Skeletal muscle satellite cell (primary cell): ENCODE data around the gene OR51V1.
"Not testable (repeated sequence)": the region's sequence is repeated elsewhere in the genome, so short reads cannot be mapped to it uniquely, and the experiment has no call there.

Experiments used
- H3K27me3 ChIP-seq: 2 replicates; pipeline ENCODE4 v1.7.0; 2013; ENCODE audit warnings: low read length; ENCODE audit not compliant: control insufficient read depth, insufficient read depth
- H3K36me3 ChIP-seq: 2 replicates; pipeline ENCODE4 v1.7.0; 2013; ENCODE audit warnings: mild to moderate bottlenecking, control low read depth, low read length; ENCODE audit not compliant: insufficient read depth
- H3K4me1 ChIP-seq: 2 replicates; pipeline ENCODE4 v1.7.0; 2013; ENCODE audit warnings: low read length; ENCODE audit not compliant: control insufficient read depth, insufficient read depth
- H3K4me2 ChIP-seq: 2 replicates; pipeline ENCODE4 v1.7.0; 2013; ENCODE audit warnings: mild to moderate bottlenecking, low read length
- H3K4me3 ChIP-seq: 2 replicates; pipeline ENCODE4 v1.7.0; 2013; ENCODE audit warnings: low read length
- H3K9ac ChIP-seq: 2 replicates; pipeline ENCODE4 v1.7.0; 2013; ENCODE audit warnings: mild to moderate bottlenecking, low read depth, low read length, moderate library complexity
- H3K9me3 ChIP-seq: replicated peaks from 2 replicates; pipeline ENCODE4 v1.7.0; 2013; ENCODE audit warnings: mild to moderate bottlenecking, control low read depth, low read length

The OR51V1 gene

GRCh38 chr11:5161045-5161444 is 39.4 kb downstream of the OR51V1 start:
- H3K36me3 ChIP-seq, H3K4me1 ChIP-seq, H3K4me3 ChIP-seq, H3K9me3 ChIP-seq, H3K27me3 ChIP-seq, H3K9ac ChIP-seq, H3K4me2 ChIP-seq: not testable (repeated sequence)

- not testable (repeated sequence) for H3K9ac ChIP-seq, H3K4me2 ChIP-seq, H3K36me3 ChIP-seq, H3K4me3 ChIP-seq, H3K9me3 ChIP-seq, H3K27me3 ChIP-seq, H3K4me1 ChIP-seq
Observed at GRCh38 chr11:5160217-5160616, 40.3 kb downstream of the OR51V1 start.

GRCh38 chr11:5159806-5160205 is 40.7 kb downstream of the OR51V1 start:
- Histone ChIP-seq H3K4me3 (no peak overlapping the region), H3K9me3 (no peaks in the 10 kb centered on the region), H3K27me3 (no peaks in the 10 kb centered on the region), H3K4me2 (no peak overlapping the region), H3K4me1 (no peaks in the 10 kb centered on the region), H3K36me3 (no peaks in the 10 kb centered on the region), H3K9ac (no peak overlapping the region)

GRCh38 chr11:5154657-5155056 is 45.8 kb downstream of the OR51V1 start, which contains the start of gene OR52A1:
Gene OR52A1, minus strand, starts transcription at chr11:5154757. Its CDS starts 2,388 bp downstream, at chr11:5152369.
- Histone ChIP-seq H3K9me3 (no peaks in the 10 kb centered on the region), H3K4me3 (no peak within 1 kb of the TSS), H3K4me1 (no peaks in the 10 kb centered on the region), H3K27me3 (no peaks in the 10 kb centered on the region), H3K36me3 (no peaks in the 10 kb centered on the region), H3K4me2 (no peak within 1 kb of the TSS), H3K9ac (no peak within 1 kb of the TSS)

GRCh38 chr11:5153574-5154431 is 46.7 kb downstream of the OR51V1 start:
- H3K36me3 ChIP-seq: no peaks in the 10 kb centered on the region
- H3K4me2 ChIP-seq: no peak overlapping the region
- H3K9me3 ChIP-seq: no peaks in the 10 kb centered on the region
- H3K4me1 ChIP-seq: no peaks in the 10 kb centered on the region
- no peaks in the 10 kb centered on the region for H3K27me3 ChIP-seq
- H3K4me3 ChIP-seq: no peak overlapping the region
- H3K9ac ChIP-seq: no peak overlapping the region

- no peaks in the 10 kb centered on the region for H3K36me3 ChIP-seq
- no peaks in the 10 kb centered on the region for H3K27me3 ChIP-seq
- no peaks in the 10 kb centered on the region for H3K9me3 ChIP-seq
- H3K4me2 ChIP-seq: no peak overlapping the region
- no peak overlapping the region for H3K4me3 ChIP-seq
- H3K9ac ChIP-seq: no peak overlapping the region
- H3K4me1 ChIP-seq: no peaks in the 10 kb centered on the region
Observed at GRCh38 chr11:5151713-5152153, 48.7 kb downstream of the OR51V1 start.
